GM13977 (cell line): ENCODE measurements around the gene NRBP1.
A peak's percentile ranks its signal among the peaks of the same experiment; 100 is the strongest.

Experiments used
- DNase-seq: peaks from one replicate; pipeline ENCODE4 v3.0.0; 2012; ENCODE audit warnings: low spot score
- in situ Hi-C: fragments of 300-500 bp; cut with MboI; formaldehyde crosslinking; loops from one replicate; pipeline ENCODE4 v1.12.0; 2022; ENCODE audit warnings: low sequenced_read_pairs, low pct_unique_long_range_greater_than_20kb, mixed read lengths, inconsistent platforms; ENCODE audit not compliant: unreplicated experiment
- TF ChIP-seq, protein P1 (sequence below): IDR thresholded peaks from 2 replicates; pipeline ENCODE4 v1.5.1; 2012; ENCODE audit warnings: mild to moderate bottlenecking, control low read depth; ENCODE audit not compliant: insufficient read depth; ENCODE audit errors: extremely low read depth, missing control alignments

Gene NRBP1

DNA sequence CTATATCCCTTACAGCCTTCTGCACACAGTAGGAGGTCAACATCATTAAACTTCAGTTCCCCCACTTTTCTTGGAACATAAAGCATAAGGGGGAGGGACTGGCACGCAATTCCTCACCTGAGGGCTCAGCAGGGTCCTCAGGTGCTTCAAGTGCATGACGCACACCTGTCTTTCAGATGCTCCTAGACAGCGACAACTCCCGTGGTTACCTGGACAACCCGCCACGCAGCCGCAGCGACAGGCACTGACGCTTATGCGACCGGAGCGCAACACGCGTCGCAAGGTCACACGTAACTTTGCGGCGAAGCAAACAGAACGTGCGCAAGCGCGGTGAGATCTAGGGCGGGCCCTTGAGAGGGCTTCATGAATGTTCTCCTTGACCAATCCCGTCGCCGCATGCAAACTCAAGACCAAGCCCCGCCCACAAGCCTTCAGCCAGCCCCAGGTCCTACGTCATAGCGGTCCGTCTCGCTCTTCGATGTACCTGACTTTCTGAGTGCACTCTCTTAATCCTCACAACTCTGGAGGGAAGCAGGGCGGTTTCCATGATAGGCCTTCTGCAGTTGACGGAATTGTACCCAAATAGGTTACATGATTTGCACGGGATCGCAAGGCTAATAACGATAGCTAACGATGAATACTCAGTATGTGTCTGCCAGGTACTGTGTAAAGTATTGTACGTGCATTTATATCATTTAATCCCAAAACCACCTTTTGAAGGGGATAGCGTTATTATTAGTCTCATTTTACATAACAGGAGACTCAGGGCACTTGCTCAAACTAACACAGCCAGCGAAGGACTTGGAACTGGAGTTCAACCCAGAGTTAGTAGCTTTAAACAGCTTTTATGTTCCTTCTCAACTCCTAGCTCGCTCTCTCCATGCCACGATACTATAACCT lies 61.3 kb downstream of the NRBP1 start, which contains the start of gene IFT172:
TSS of gene IFT172 (minus strand) at position 246 of the 900 bp plus-strand sequence. CDS start at position 156, 90 bp downstream.
- TF ChIP-seq, protein P1, sequence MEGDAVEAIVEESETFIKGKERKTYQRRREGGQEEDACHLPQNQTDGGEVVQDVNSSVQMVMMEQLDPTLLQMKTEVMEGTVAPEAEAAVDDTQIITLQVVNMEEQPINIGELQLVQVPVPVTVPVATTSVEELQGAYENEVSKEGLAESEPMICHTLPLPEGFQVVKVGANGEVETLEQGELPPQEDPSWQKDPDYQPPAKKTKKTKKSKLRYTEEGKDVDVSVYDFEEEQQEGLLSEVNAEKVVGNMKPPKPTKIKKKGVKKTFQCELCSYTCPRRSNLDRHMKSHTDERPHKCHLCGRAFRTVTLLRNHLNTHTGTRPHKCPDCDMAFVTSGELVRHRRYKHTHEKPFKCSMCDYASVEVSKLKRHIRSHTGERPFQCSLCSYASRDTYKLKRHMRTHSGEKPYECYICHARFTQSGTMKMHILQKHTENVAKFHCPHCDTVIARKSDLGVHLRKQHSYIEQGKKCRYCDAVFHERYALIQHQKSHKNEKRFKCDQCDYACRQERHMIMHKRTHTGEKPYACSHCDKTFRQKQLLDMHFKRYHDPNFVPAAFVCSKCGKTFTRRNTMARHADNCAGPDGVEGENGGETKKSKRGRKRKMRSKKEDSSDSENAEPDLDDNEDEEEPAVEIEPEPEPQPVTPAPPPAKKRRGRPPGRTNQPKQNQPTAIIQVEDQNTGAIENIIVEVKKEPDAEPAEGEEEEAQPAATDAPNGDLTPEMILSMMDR = no peak
- DNase-seq = peak; percentile 96
- in situ Hi-C loops = no loop called here
